ENCODE results near the gene PELO. TPM values are rescaled to one million over a fixed set of nuclear protein-coding genes. Genes with fewer than 3 reads are reported as not detected.
"Not testable (repeated sequence)": the region's sequence is repeated elsewhere in the genome, so short reads cannot be mapped to it uniquely, and the experiment has no call there.

The PELO gene
- total RNA-seq, 1 experiment from 2014 or later, result 12.4 TPM

DNA sequence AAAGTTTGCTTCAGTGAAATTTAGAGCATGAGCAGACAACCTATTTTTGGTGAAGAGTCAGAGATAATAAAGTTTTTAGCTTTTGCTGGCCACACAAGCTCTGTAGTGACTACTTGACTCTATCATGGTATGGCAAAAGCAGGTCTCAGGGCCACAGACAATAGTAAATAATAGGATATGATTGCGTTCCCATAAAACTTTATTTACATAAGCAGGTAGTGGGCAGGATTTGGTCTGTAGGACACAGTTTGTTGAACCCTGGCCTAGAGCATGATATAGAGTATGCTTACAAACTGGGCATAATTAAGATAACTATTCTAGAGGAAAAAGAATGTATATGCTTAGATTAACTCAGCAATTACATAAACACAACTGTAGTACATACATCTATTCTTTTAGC is 30.1 kb downstream of the PELO start:
- Histone ChIP-seq H3K36me3 (ENCODE audit: control insufficient read depth, insufficient read depth, low read length) (no peaks in the 10 kb centered on the region), H3K27ac (ENCODE audit: low read length) (no peak overlapping the region), H3K27me3 (ENCODE audit: control insufficient read depth, insufficient read depth, low read length) (no peaks in the 10 kb centered on the region; the same call in 1 of the 2 replicates), H3K4me1 (ENCODE audit: control insufficient read depth, insufficient read depth, low read length) (no peaks in the 10 kb centered on the region), H3K4me3 (ENCODE audit: low read depth in 2 of 2, low read length in 2 of 2) (no peak overlapping the region), H3K9me3 (ENCODE audit: control insufficient read depth, insufficient read depth, low read depth, low read length) (no peaks in the 10 kb centered on the region)
- BruUV-seq (replicated peaks), result no TSS peak
- in situ Hi-C loops (cut with HindIII; ENCODE audit: low pct_unique_long_range_greater_than_20kb, low sequenced_read_pairs) (no loop called here), intact Hi-C loops (cut with micrococcal nuclease; ENCODE audit: unreplicated experiment) (no loop called here)
- DNase-seq (ENCODE audit: low read depth, low spot score) (no peak), ATAC-seq (no peak)
- POLR2A ChIA-PET, result no interaction called here
- TF ChIP-seq SIN3A (IDR thresholded peaks at IDR 0.05; ENCODE audit: borderline replicate concordance, insufficient read depth, low read depth, low read length), result no peak
- TF ChIP-seq, protein P1, sequence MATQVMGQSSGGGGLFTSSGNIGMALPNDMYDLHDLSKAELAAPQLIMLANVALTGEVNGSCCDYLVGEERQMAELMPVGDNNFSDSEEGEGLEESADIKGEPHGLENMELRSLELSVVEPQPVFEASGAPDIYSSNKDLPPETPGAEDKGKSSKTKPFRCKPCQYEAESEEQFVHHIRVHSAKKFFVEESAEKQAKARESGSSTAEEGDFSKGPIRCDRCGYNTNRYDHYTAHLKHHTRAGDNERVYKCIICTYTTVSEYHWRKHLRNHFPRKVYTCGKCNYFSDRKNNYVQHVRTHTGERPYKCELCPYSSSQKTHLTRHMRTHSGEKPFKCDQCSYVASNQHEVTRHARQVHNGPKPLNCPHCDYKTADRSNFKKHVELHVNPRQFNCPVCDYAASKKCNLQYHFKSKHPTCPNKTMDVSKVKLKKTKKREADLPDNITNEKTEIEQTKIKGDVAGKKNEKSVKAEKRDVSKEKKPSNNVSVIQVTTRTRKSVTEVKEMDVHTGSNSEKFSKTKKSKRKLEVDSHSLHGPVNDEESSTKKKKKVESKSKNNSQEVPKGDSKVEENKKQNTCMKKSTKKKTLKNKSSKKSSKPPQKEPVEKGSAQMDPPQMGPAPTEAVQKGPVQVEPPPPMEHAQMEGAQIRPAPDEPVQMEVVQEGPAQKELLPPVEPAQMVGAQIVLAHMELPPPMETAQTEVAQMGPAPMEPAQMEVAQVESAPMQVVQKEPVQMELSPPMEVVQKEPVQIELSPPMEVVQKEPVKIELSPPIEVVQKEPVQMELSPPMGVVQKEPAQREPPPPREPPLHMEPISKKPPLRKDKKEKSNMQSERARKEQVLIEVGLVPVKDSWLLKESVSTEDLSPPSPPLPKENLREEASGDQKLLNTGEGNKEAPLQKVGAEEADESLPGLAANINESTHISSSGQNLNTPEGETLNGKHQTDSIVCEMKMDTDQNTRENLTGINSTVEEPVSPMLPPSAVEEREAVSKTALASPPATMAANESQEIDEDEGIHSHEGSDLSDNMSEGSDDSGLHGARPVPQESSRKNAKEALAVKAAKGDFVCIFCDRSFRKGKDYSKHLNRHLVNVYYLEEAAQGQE (IDR thresholded peaks at IDR 0.05; ENCODE audit: insufficient read depth in 1 of 2, low read depth in 2 of 2, low read length in 1 of 2), result no peak
- no peak for TF ChIP-seq POLR2AphosphoS5 (IDR thresholded peaks at IDR 0.05; ENCODE audit: low read depth, low read length)
- TF ChIP-seq TCF7L2 (IDR thresholded peaks at IDR 0.05; ENCODE audit: low read depth, low read length), result no peak
- TF ChIP-seq, protein P2, sequence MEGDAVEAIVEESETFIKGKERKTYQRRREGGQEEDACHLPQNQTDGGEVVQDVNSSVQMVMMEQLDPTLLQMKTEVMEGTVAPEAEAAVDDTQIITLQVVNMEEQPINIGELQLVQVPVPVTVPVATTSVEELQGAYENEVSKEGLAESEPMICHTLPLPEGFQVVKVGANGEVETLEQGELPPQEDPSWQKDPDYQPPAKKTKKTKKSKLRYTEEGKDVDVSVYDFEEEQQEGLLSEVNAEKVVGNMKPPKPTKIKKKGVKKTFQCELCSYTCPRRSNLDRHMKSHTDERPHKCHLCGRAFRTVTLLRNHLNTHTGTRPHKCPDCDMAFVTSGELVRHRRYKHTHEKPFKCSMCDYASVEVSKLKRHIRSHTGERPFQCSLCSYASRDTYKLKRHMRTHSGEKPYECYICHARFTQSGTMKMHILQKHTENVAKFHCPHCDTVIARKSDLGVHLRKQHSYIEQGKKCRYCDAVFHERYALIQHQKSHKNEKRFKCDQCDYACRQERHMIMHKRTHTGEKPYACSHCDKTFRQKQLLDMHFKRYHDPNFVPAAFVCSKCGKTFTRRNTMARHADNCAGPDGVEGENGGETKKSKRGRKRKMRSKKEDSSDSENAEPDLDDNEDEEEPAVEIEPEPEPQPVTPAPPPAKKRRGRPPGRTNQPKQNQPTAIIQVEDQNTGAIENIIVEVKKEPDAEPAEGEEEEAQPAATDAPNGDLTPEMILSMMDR (IDR thresholded peaks at IDR 0.05), result no peak
- CTCF ChIA-PET, result no interaction called here

DNA sequence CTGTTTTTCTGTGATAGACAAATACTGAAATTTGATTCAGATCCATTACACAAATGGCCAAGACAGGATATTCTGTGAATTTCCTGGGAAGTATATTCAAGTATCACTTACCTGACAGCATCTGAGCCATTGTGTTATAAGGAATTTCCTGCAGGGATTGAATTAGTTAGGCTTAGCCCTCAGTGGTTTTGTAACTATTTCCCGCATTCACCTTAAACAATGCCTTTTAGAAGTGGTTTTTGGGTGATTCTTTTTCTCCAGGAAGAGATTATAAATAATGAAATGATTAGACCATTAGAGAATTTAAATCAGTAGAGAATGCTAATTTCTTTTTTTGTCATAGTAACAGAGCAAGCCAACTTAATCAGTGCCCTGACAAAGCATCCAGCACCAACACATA is 30.6 kb downstream of the PELO start:
- in situ Hi-C loops (cut with HindIII; ENCODE audit: low pct_unique_long_range_greater_than_20kb, low sequenced_read_pairs) (no loop called here), intact Hi-C loops (cut with micrococcal nuclease; ENCODE audit: unreplicated experiment) (no loop called here)
- H3K4me1 ChIP-seq (ENCODE audit: control insufficient read depth, insufficient read depth, low read length), result no peaks in the 10 kb centered on the region
- no peaks in the 10 kb centered on the region for H3K36me3 ChIP-seq (ENCODE audit: control insufficient read depth, insufficient read depth, low read length)
- no peak overlapping the region for H3K27ac ChIP-seq (ENCODE audit: low read length)
- no TSS peak for BruUV-seq (replicated peaks)
- no peaks in the 10 kb centered on the region; the same call in 1 of the 2 replicates for H3K27me3 ChIP-seq (ENCODE audit: control insufficient read depth, insufficient read depth, low read length)
- no peaks in the 10 kb centered on the region for H3K9me3 ChIP-seq (ENCODE audit: control insufficient read depth, insufficient read depth, low read depth, low read length)
- POLR2A ChIA-PET, result no interaction called here
- ATAC-seq (no peak), DNase-seq (ENCODE audit: low read depth, low spot score) (no peak)
- CTCF ChIA-PET, result no interaction called here
- TF ChIP-seq, protein P1 (IDR thresholded peaks at IDR 0.05; ENCODE audit: insufficient read depth in 1 of 2, low read depth in 2 of 2, low read length in 1 of 2), result no peak
- TF ChIP-seq, protein P2 (IDR thresholded peaks at IDR 0.05), result no peak
- TF ChIP-seq TCF7L2 (IDR thresholded peaks at IDR 0.05; ENCODE audit: low read depth, low read length) (no peak), POLR2AphosphoS5 (IDR thresholded peaks at IDR 0.05; ENCODE audit: low read depth, low read length) (no peak), SIN3A (IDR thresholded peaks at IDR 0.05; ENCODE audit: borderline replicate concordance, insufficient read depth, low read depth, low read length) (no peak)
- no peak overlapping the region for H3K4me3 ChIP-seq (ENCODE audit: low read depth in 2 of 2, low read length in 2 of 2)

DNA sequence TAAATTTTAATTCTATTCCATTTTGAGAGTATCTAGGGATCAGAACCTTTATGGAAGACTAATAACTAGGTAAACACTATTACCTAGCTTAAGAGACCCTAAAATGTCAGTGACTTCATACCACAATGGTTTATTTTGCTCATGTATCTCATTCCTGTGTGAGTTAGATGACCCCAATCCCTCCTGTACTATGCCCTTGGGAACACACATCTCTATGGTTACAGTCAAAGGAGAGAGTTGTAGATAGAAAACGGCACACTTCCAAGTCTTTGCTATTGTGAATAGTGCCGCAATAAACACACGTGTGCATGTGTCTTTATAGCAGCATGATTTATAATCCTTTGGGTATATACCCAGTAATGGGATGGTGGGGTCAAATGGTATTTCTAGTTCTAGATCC is 31.1 kb downstream of the PELO start:
- in situ Hi-C loops (cut with HindIII; ENCODE audit: low pct_unique_long_range_greater_than_20kb, low sequenced_read_pairs); CTCF ChIA-PET; H3K4me3 ChIP-seq (ENCODE audit: low read depth in 2 of 2, low read length in 2 of 2); DNase-seq (ENCODE audit: low read depth, low spot score); H3K27me3 ChIP-seq (ENCODE audit: control insufficient read depth, insufficient read depth, low read length); ATAC-seq; POLR2A ChIA-PET; BruUV-seq (replicated peaks); H3K36me3 ChIP-seq (ENCODE audit: control insufficient read depth, insufficient read depth, low read length); H3K4me1 ChIP-seq (ENCODE audit: control insufficient read depth, insufficient read depth, low read length); intact Hi-C loops (cut with micrococcal nuclease; ENCODE audit: unreplicated experiment); H3K9me3 ChIP-seq (ENCODE audit: control insufficient read depth, insufficient read depth, low read depth, low read length); H3K27ac ChIP-seq (ENCODE audit: low read length): not testable (repeated sequence)
